Measurements from ENCODE around the gene AKR1B1. TPM values are rescaled to one million over a fixed set of nuclear protein-coding genes. Genes with fewer than 3 reads are reported as not detected.

Gene AKR1B1
- total RNA-seq, 1 donor from 2014 or later: 134 TPM

GRCh38 chr7:134447383-134447782 lies 11.5 kb downstream of the AKR1B1 start:
- H3K4me3 ChIP-seq (ENCODE audit: low read depth, low read length): no peak overlapping the region
- DNase-seq (ENCODE audit: low read depth): no peak
- no peak for TF ChIP-seq CTCF (conservative IDR thresholded peaks at IDR 0.05; ENCODE audit: low read depth, low read length)

GRCh38 chr7:134446923-134447322 lies 12.0 kb downstream of the AKR1B1 start:
- no peak overlapping the region for H3K4me3 ChIP-seq (ENCODE audit: low read depth, low read length)
- no peak for TF ChIP-seq CTCF (conservative IDR thresholded peaks at IDR 0.05; ENCODE audit: low read depth, low read length)
- no peak for DNase-seq (ENCODE audit: low read depth)

GRCh38 chr7:134446446-134446845 lies 12.5 kb downstream of the AKR1B1 start:
- no peak for DNase-seq (ENCODE audit: low read depth)
- no peak overlapping the region for H3K4me3 ChIP-seq (ENCODE audit: low read depth, low read length)
- no peak for TF ChIP-seq CTCF (conservative IDR thresholded peaks at IDR 0.05; ENCODE audit: low read depth, low read length)

- DNase-seq (ENCODE audit: low read depth): no peak
- H3K4me3 ChIP-seq (ENCODE audit: low read depth, low read length): no peak overlapping the region
- no peak for TF ChIP-seq CTCF (conservative IDR thresholded peaks at IDR 0.05; ENCODE audit: low read depth, low read length)
Observed at GRCh38 chr7:134444961-134445315, 14.0 kb downstream of the AKR1B1 start.

GRCh38 chr7:134444198-134444960 lies 14.5 kb downstream of the AKR1B1 start:
- no peak for DNase-seq (ENCODE audit: low read depth)
- peak; percentile 21 for TF ChIP-seq CTCF (conservative IDR thresholded peaks at IDR 0.05; ENCODE audit: low read depth, low read length)
- H3K4me3 ChIP-seq (ENCODE audit: low read depth, low read length): no peak overlapping the region

- TF ChIP-seq CTCF (conservative IDR thresholded peaks at IDR 0.05; ENCODE audit: low read depth, low read length): no peak
- no peak overlapping the region for H3K4me3 ChIP-seq (ENCODE audit: low read depth, low read length)
- DNase-seq (ENCODE audit: low read depth): no peak
Observed at GRCh38 chr7:134443396-134444070, 15.4 kb downstream of the AKR1B1 start.

Measured in epithelial cell of proximal tubule (primary cell).